B cell (primary cell): ENCODE data around the gene TCEA3. TPM values are rescaled to one million over a fixed set of nuclear protein-coding genes. Genes with fewer than 3 reads are reported as not detected.
A peak's percentile ranks its signal among the peaks of the same experiment; 100 is the strongest.

Source experiments
- ATAC-seq: fragments of 200-7000 bp; cut with Tn5 transposase; one replicate; pipeline ENCODE4 v1.10.0; 2021; ENCODE audit warnings: low read depth, mild to moderate bottlenecking, moderate number of reproducible peaks, moderate library complexity
- CTCF ChIA-PET: fragments of 350-600 bp; sonication (Branson Sonifier 250); formaldehyde crosslinking; loops from one replicate; lab custom pipeline; 2021; ENCODE audit warnings: antibody characterized with exemption, inconsistent platforms; lab: Charles Lee
- POLR2A ChIA-PET: fragments of 350-600 bp; sonication (Branson Sonifier 250); formaldehyde crosslinking; loops from one replicate; lab custom pipeline; 2021; ENCODE audit warnings: antibody characterized with exemption; lab: Charles Lee
- DNase-seq: peaks from one replicate; pipeline ENCODE4 v3.0.0; 2013
- H2AFZ ChIP-seq: 2 replicates; pipeline ENCODE4 v1.6.1; 2012; ENCODE audit warnings: mild to moderate bottlenecking, low read depth, low read length; ENCODE audit not compliant: insufficient read depth, poor library complexity, severe bottlenecking
- H3K27ac ChIP-seq, 2 donors: 1 replicate in 1 of 2; 2 replicates in 1 of 2; pipeline ENCODE4 v1.5.1; 2012 to 2013; ENCODE audit warnings: low read length in 2 of 2, mild to moderate bottlenecking in 2 of 2, moderate library complexity in 1 of 2
- H3K27me3 ChIP-seq, 4 experiments: fragments of 200-600 bp in 1 of 4; sonication (generic) in 1 of 4; replicated peaks in 1 of 4; 1 replicate in 2 of 4; 2 replicates in 2 of 4; pipeline versions ENCODE4 v1.6.1 to v1.7.0; 2013 to 2016; ENCODE audit warnings: low read length in 3 of 4, mild to moderate bottlenecking in 2 of 4, mixed read lengths in 1 of 4, moderate library complexity in 1 of 4; ENCODE audit not compliant: insufficient read depth in 4 of 4, control insufficient read depth in 3 of 4; ENCODE audit errors: control extremely low read depth in 1 of 4
- H3K36me3 ChIP-seq, 2 experiments: replicated peaks in 1 of 2; 1 replicate in 1 of 2; 2 replicates in 1 of 2; pipeline versions ENCODE4 v1.6.1 to v1.7.1; 2013; ENCODE audit warnings: low read length in 1 of 2; ENCODE audit not compliant: insufficient read depth in 2 of 2, control insufficient read depth in 1 of 2; ENCODE audit errors: control extremely low read depth in 1 of 2, extremely low read depth in 1 of 2
- H3K4me1 ChIP-seq, 2 donors: fragments of 200-600 bp in 1 of 2; sonication (generic) in 1 of 2; 1 replicate in 1 of 2; 2 replicates in 1 of 2; pipeline versions ENCODE4 v1.5.1 to v1.6.1; 2013 to 2017; ENCODE audit warnings: low read length in 2 of 2; ENCODE audit not compliant: control insufficient read depth in 2 of 2, insufficient read depth in 2 of 2
- H3K4me2 ChIP-seq: replicated peaks from 2 replicates; pipeline ENCODE3; 2012; ENCODE audit warnings: mild to moderate bottlenecking, low read depth, low read length; ENCODE audit not compliant: poor library complexity, severe bottlenecking
- H3K4me3 ChIP-seq, 5 experiments: fragments of 200-600 bp in 1 of 5; sonication (generic) in 1 of 5; 1 replicate in 3 of 5; 2 replicates in 2 of 5; pipeline versions ENCODE4 v1.5.1 to v1.7.0; 2011 to 2016; ENCODE audit warnings: low read length in 4 of 5, mild to moderate bottlenecking in 4 of 5, low read depth in 2 of 5, control low read depth in 1 of 5, moderate library complexity in 1 of 5; ENCODE audit not compliant: insufficient read depth in 1 of 5; ENCODE audit errors: control extremely low read depth in 1 of 5, extremely low read depth in 1 of 5
- H3K79me2 ChIP-seq: fragments of 200-600 bp; sonication (generic); one replicate; pipeline ENCODE4 v1.6.0; 2016; ENCODE audit warnings: low read length; ENCODE audit not compliant: control insufficient read depth, insufficient read depth
- H3K9ac ChIP-seq: fragments of 200-600 bp; sonication (generic); 2 replicates; pipeline ENCODE4 v1.6.1; 2017; ENCODE audit warnings: mild to moderate bottlenecking, low read length, moderate library complexity
- H3K9me3 ChIP-seq, 3 donors: one replicate each; pipeline versions ENCODE4 v1.6.1 to v1.7.1; 2013; ENCODE audit warnings: low read length in 2 of 3; ENCODE audit not compliant: control insufficient read depth in 2 of 3, insufficient read depth in 1 of 3; ENCODE audit errors: control extremely low read depth in 1 of 3
- H4K20me1 ChIP-seq: 2 replicates; pipeline ENCODE4 v1.6.0; 2012; ENCODE audit warnings: mild to moderate bottlenecking, low read length; ENCODE audit not compliant: insufficient read depth, control insufficient read depth, poor library complexity, severe bottlenecking
- H3K27ac Mint-ChIP-seq: one replicate; pipeline ENCODE4 v1.8.0; 2021; ENCODE audit warnings: mixed read lengths
- H3K27me3 Mint-ChIP-seq: one replicate; pipeline ENCODE4 v1.8.0; 2021; ENCODE audit warnings: mixed read lengths
- H3K4me1 Mint-ChIP-seq: one replicate; pipeline ENCODE4 v1.8.0; 2021; ENCODE audit warnings: mixed read lengths
- H3K4me3 Mint-ChIP-seq: one replicate; pipeline ENCODE4 v1.8.0; 2021; ENCODE audit warnings: mixed read lengths
- H3K9me3 Mint-ChIP-seq: one replicate; pipeline ENCODE4 v1.8.0; 2022; ENCODE audit warnings: mixed read lengths; ENCODE audit not compliant: insufficient read depth
- EZH2 ChIP-seq: IDR thresholded peaks from 2 replicates; pipeline ENCODE4 v1.6.1; 2012; ENCODE audit warnings: borderline replicate concordance, low read depth, mild to moderate bottlenecking, moderate library complexity, low read length; ENCODE audit not compliant: insufficient read depth, poor library complexity, severe bottlenecking
- WGBS: methylation state at CpG from one replicate; pipeline ENCODE4 v1.1.5; 2013; ENCODE audit warnings: missing lambda C conversion rate; ENCODE audit not compliant: insufficient coverage; 5-methylcytosine and 5-hydroxymethylcytosine counted together
- intact Hi-C: fragments of 100-400 bp; cut with micrococcal nuclease; formaldehyde crosslinking; loops from one replicate; pipeline ENCODE4 v1.10.0; 2022
- polyA plus RNA-seq: library from polyadenylated mRNA; depleted of rRNA; stranded (reverse); fragments of >200 nt; gene quantifications from 2 replicates; pipeline ENCODE4 v1.2.3, GENCODE V29; 2012
- total RNA-seq, 2 donors: library from RNA; stranded (reverse); fragments of 120-200 nt in 1 of 2; gene quantifications; 1 replicate in 1 of 2; 2 replicates in 1 of 2; pipeline versions ENCODE4 v1.2.3 to v1.2.4, GENCODE V29; 2013 to 2022
- TF ChIP-seq, protein P1 (sequence below): fragments of 200-600 bp; IDR thresholded peaks from one replicate; pipeline ENCODE4 v1.8.0; 2022; ENCODE audit warnings: antibody characterized with exemption, mild to moderate bottlenecking

TCEA3 gene
- total and polyA plus RNA-seq, 2 donors (not counting 1 experiment from before 2014, with no cell fraction given), result 0.22 TPM; not detected in 1

DNA sequence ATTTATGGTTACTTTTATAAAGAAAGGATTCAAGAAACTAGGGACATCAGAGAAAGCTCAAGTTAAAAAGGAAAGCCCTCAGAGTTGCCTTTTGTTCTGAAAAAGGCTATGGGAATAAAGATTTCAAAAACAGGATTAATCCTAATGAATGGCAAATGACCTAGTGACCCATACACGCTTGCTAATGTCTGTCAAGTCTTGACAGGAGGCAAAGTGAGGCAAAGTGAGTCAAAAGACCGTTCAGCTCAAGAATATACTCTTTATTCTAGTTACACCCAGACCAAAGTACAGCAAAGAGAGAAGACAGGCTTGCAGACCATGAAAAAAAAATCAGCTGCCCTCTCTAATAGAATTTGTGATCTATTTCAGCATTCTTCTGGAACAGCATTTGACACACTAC is 58.4 kb downstream of the TCEA3 start:
- WGBS, result 100% methylated on average over 1 of the region's 2 CpGs
- H3K4me1 ChIP-seq, result peaks cover 12 to 19% of the 10 kb centered on the region in 2 donors
- peaks cover 6 to 28% (median 28%) of the 10 kb centered on the region in 3 donors for H3K9me3 ChIP-seq
- no peak overlapping the region for H2AFZ ChIP-seq
- H4K20me1 ChIP-seq, result no peaks in the 10 kb centered on the region
- H3K9ac ChIP-seq, result no peak overlapping the region
- CTCF ChIA-PET, result interaction anchor here (0.6 to 0.7 kb wide), 2 partner anchors 278 to 354 kb away, joined by 3 to 4 read pairs; no protein-coding TSS in a partner anchor
- H3K27me3 ChIP-seq, result no peaks in the 10 kb centered on the region
- H3K79me2 ChIP-seq, result peaks cover 16% of the 10 kb centered on the region
- intact Hi-C loops, result loop anchor here (5.0 kb wide), 1 partner anchor 271 kb away; no protein-coding TSS in a partner anchor
- Mint-ChIP-seq H3K4me3 (peak overlapping the region; percentile 98), H3K4me1 (peaks cover 33% of the 10 kb centered on the region), H3K27me3 (no peaks in the 10 kb centered on the region), H3K27ac (no peak overlapping the region), H3K9me3 (peaks cover under 1% of the 10 kb centered on the region)
- no peak for DNase-seq
- no peak overlapping the region for H3K4me3 ChIP-seq
- POLR2A ChIA-PET, result no interaction called here
- no peak overlapping the region for H3K27ac ChIP-seq
- H3K4me2 ChIP-seq, result no peak overlapping the region
- TF ChIP-seq, protein P1, sequence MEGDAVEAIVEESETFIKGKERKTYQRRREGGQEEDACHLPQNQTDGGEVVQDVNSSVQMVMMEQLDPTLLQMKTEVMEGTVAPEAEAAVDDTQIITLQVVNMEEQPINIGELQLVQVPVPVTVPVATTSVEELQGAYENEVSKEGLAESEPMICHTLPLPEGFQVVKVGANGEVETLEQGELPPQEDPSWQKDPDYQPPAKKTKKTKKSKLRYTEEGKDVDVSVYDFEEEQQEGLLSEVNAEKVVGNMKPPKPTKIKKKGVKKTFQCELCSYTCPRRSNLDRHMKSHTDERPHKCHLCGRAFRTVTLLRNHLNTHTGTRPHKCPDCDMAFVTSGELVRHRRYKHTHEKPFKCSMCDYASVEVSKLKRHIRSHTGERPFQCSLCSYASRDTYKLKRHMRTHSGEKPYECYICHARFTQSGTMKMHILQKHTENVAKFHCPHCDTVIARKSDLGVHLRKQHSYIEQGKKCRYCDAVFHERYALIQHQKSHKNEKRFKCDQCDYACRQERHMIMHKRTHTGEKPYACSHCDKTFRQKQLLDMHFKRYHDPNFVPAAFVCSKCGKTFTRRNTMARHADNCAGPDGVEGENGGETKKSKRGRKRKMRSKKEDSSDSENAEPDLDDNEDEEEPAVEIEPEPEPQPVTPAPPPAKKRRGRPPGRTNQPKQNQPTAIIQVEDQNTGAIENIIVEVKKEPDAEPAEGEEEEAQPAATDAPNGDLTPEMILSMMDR, result no peak
- no peak for TF ChIP-seq EZH2
- no peak for ATAC-seq
- H3K36me3 ChIP-seq, result peaks cover 0 to 17% of the 10 kb centered on the region in 2 experiments

DNA sequence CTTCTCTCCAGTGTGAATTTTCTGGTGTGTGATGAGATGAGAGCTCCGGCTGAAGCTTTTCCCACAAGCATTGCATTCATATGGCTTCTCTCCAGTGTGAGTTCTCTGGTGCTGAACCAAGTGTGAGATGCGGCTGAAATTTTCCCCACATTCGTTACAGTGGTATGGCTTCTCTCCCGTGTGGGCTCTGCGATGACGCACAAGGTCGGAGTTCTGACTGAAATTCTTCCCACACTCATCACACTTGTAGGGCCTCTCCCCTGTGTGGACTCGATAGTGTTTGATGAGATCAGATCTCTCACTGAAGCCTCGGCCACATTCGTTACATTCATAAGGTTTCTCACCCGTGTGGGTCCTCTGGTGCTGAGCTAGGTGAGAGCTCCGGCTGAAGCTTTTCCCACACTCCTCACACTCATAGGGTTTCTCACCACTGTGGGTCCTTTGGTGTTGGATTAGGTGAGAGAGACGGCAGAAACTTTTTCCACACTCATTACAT is 62.3 kb downstream of the TCEA3 start:
- ATAC-seq, result no peak
- H3K9ac ChIP-seq, result no peak overlapping the region
- no peak for DNase-seq
- H3K4me1 ChIP-seq, result peaks cover under 1 to 3% of the 10 kb centered on the region in 2 donors
- H3K27ac Mint-ChIP-seq, result no peak overlapping the region
- H3K4me2 ChIP-seq, result no peak overlapping the region
- TF ChIP-seq, protein P1, result no peak
- no peak for TF ChIP-seq EZH2
- no peaks in the 10 kb centered on the region for H3K27me3 ChIP-seq
- H3K4me3 Mint-ChIP-seq, result no peak overlapping the region
- H3K4me3 ChIP-seq, result no peak overlapping the region
- WGBS, result 100% methylated on average over 4 of the region's 13 CpGs
- intact Hi-C loops, result no loop called here
- no peak overlapping the region for H2AFZ ChIP-seq
- ChIA-PET POLR2A (interaction anchor here (1.2 kb wide), 1 partner anchor 18 kb away, joined by 3 read pairs; the partner anchor contains the start of gene HNRNPR), CTCF (interaction anchor here (0.8 to 1.0 kb wide), 2 partner anchors 18 to 41 kb away, joined by 3 to 6 read pairs; no protein-coding TSS in a partner anchor)
- H4K20me1 ChIP-seq, result no peaks in the 10 kb centered on the region
- H3K4me1 Mint-ChIP-seq, result peaks cover 9% of the 10 kb centered on the region
- peaks cover 0 to 17% of the 10 kb centered on the region in 2 experiments for H3K36me3 ChIP-seq
- no peaks in the 10 kb centered on the region for H3K27me3 Mint-ChIP-seq
- H3K9me3 Mint-ChIP-seq, result peaks cover 18% of the 10 kb centered on the region
- no peak overlapping the region for H3K27ac ChIP-seq
- H3K79me2 ChIP-seq, result peaks cover 5% of the 10 kb centered on the region
- peaks cover 6 to 40% (median 39%) of the 10 kb centered on the region in 3 donors for H3K9me3 ChIP-seq
